ENCODE data around the gene GMDS. TPM values are rescaled to one million over a fixed set of nuclear protein-coding genes. Genes with fewer than 3 reads are reported as not detected.
A peak's percentile ranks its signal among the peaks of the same experiment; 100 is the strongest.

GMDS gene
- total and polyA plus RNA-seq, 7 donors, result 2.8 to 6.6 (median 4.7) TPM

DNA sequence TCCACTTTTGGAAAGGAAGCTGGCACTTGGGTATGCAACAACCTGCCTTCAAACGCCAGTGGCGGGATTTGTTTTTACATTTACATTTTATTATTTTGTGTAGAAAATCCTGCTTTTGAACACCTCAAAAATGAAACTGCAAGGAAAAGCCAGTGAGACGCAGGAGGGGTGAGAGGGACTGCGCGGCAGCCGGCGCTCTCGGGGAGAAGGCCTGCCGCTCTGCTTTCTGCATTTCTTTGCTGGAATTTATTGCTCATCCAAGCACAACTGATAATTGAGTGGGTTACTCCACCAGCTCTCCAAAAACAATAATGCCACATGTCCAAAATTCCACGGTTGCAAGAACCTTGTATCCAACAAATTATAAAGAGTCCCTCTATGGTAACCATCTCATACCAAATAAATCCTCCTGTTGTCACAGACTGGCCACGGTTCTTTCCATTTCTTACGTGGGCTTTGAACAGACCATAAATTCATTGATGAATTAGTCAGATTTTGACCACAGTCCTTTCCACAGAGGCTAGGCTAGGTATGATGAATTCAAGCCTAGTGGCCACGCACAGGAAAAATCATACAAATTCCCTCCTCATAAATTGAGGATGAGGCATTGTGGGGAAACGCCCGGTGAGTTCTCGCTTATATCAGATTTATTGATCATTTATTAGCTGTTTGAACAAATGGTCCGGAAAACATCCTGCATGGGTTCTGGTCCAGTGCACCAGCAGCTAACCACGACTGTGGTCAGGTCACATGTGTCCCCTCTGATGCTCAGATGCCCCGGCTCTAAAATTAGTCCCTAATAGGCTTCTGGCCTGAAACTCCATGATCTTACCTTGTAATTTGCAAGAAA is 667.3 kb downstream of the GMDS start:
- no peak for ATAC-seq
- no peak for DNase-seq
- TF ChIP-seq, protein P1, sequence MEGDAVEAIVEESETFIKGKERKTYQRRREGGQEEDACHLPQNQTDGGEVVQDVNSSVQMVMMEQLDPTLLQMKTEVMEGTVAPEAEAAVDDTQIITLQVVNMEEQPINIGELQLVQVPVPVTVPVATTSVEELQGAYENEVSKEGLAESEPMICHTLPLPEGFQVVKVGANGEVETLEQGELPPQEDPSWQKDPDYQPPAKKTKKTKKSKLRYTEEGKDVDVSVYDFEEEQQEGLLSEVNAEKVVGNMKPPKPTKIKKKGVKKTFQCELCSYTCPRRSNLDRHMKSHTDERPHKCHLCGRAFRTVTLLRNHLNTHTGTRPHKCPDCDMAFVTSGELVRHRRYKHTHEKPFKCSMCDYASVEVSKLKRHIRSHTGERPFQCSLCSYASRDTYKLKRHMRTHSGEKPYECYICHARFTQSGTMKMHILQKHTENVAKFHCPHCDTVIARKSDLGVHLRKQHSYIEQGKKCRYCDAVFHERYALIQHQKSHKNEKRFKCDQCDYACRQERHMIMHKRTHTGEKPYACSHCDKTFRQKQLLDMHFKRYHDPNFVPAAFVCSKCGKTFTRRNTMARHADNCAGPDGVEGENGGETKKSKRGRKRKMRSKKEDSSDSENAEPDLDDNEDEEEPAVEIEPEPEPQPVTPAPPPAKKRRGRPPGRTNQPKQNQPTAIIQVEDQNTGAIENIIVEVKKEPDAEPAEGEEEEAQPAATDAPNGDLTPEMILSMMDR (IDR thresholded peaks at IDR 0.05), result no peak

DNA sequence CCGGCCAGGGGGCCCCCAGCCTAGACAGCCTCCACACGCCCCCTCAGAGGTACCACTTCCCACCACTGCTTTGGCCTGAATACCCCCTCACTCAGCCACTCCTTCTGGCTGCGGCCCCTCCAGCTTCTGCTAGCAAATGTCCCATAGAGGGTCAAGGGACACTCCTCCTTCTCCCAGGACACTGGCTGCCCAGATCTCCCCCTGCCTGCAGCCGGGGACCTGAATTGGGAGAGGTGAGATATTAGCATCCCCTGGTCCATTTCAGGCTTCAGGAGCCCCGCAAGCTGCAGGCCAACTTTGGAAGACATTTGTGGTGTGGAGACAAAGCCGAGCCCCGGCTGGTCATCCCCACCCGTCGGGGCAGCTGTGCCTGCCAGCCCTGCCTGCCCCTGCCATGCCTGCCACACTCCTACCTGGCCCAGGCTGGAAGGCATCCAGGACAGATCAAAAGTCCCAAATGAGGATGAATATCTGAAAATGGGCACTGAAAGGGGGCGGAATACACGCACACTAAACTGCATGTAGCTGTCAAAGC is 668.2 kb downstream of the GMDS start:
- intact Hi-C loops (cut with DNase I), result no loop called here
- WGBS, 3 donors, result 86 to 94% (median 89%) methylated on average over 11 of the region's 11 CpGs
- DNase-seq (no peak), ATAC-seq (no peak)
- H3K4me3 ChIP-seq, result no peak overlapping the region
- no peaks in the 10 kb centered on the region for H3K9me3 ChIP-seq
- TF ChIP-seq, protein P1 (IDR thresholded peaks at IDR 0.05), result no peak
- H3K27ac ChIP-seq, result no peak overlapping the region
- H3K27me3 ChIP-seq (ENCODE audit: insufficient read depth in 3 of 3, low read length in 2 of 3), result no peaks in the 10 kb centered on the region
- H3K36me3 ChIP-seq (ENCODE audit: insufficient read depth in 1 of 2, low read depth in 1 of 2), result no peaks in the 10 kb centered on the region
- H3K4me1 ChIP-seq, result no peaks in the 10 kb centered on the region

More for the DNA sequence above, 667.3 kb downstream of the GMDS start:
- H3K36me3 ChIP-seq (ENCODE audit: insufficient read depth in 1 of 2, low read depth in 1 of 2), result no peaks in the 10 kb centered on the region
- H3K4me1 ChIP-seq, result no peaks in the 10 kb centered on the region
- H3K4me3 ChIP-seq, result no peak overlapping the region
- intact Hi-C loops (cut with DNase I), result no loop called here
- H3K9me3 ChIP-seq, result no peaks in the 10 kb centered on the region
- no peaks in the 10 kb centered on the region for H3K27me3 ChIP-seq (ENCODE audit: insufficient read depth in 3 of 3, low read length in 2 of 3)
- WGBS, 3 donors, result 87 to 90% (median 89%) methylated on average over 19 of the region's 19 CpGs
- no peak overlapping the region for H3K27ac ChIP-seq

DNA sequence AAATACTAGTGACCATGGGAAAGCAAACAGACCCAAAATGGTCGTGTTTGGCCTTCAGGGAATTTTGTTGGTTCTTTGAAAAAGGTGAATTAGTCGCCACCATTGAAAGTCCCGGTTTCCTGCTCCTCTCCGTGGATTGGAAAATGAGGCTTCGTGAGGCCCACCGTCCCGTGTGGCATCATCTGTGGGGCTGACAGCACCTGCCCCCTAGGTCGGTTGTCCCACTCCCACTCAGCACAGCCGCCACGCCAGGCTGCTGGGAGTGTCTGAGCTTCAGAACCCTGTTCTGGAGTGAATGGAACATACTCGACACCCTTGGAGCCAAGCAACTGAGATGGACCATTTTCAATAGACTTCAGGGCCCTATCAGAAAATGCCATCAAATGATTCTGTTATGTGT is 668.7 kb downstream of the GMDS start:
- H3K4me3 ChIP-seq, result no peak overlapping the region
- 96 to 97% (median 96%) methylated on average over 11 of the region's 11 CpGs for WGBS, 3 donors

DNA sequence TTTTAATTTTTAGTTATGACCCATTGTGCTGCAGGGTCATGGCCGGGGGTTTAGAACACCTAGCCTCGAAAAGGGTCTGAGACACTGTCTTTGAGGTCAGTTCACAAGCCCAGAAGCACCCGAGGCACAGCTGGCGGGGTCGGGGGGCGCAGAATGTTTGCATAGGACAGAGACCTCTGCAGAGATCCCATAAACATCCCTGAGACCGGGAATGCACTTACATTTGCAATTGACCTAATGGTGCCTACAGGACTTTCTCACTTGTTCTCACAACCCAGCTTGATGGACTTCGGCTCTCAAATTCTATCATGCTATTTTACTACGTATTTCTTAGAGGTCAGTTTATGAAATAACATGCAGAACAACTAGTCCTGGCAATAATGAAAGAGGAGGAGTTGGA is 669.2 kb downstream of the GMDS start:
- H3K4me3 ChIP-seq, result no peak overlapping the region

More for the DNA sequence above, 668.7 kb downstream of the GMDS start:
- no peaks in the 10 kb centered on the region for H3K4me1 ChIP-seq
- TF ChIP-seq, protein P1 (IDR thresholded peaks at IDR 0.05), result no peak
- intact Hi-C loops (cut with DNase I), result no loop called here
- no peaks in the 10 kb centered on the region for H3K36me3 ChIP-seq (ENCODE audit: insufficient read depth in 1 of 2, low read depth in 1 of 2)
- no peak for DNase-seq
- ATAC-seq, result no peak
- H3K27ac ChIP-seq, result no peak overlapping the region
- H3K9me3 ChIP-seq, result no peaks in the 10 kb centered on the region
- no peaks in the 10 kb centered on the region for H3K27me3 ChIP-seq (ENCODE audit: insufficient read depth in 3 of 3, low read length in 2 of 3)

More for the DNA sequence above, 669.2 kb downstream of the GMDS start:
- no peak for DNase-seq
- H3K27me3 ChIP-seq (ENCODE audit: insufficient read depth in 3 of 3, low read length in 2 of 3), result no peaks in the 10 kb centered on the region
- no peaks in the 10 kb centered on the region for H3K4me1 ChIP-seq
- peak overlapping the region; percentile 30 for H3K27ac ChIP-seq
- intact Hi-C loops (cut with DNase I), result no loop called here
- WGBS, 3 donors, result 85 to 87% (median 85%) methylated on average over 9 of the region's 9 CpGs
- no peaks in the 10 kb centered on the region for H3K9me3 ChIP-seq
- ATAC-seq, result no peak
- TF ChIP-seq, protein P1 (IDR thresholded peaks at IDR 0.05), result no peak
- no peaks in the 10 kb centered on the region for H3K36me3 ChIP-seq (ENCODE audit: insufficient read depth in 1 of 2, low read depth in 1 of 2)

All from psoas muscle (tissue), 8 donors.